Effector memory CD4-positive, alpha-beta T cell (primary cell): ENCODE measurements around the gene TTC32.
A peak's percentile ranks its signal among the peaks of the same experiment; 100 is the strongest.

Experiments
- DNase-seq, 3 donors: peaks; one replicate each; pipeline ENCODE4 v3.0.0-alpha.2; 2020
- H3K27ac ChIP-seq: 2 replicates; pipeline ENCODE4 v1.7.0; 2013; ENCODE audit warnings: mild to moderate bottlenecking, low read length, moderate library complexity; ENCODE audit not compliant: insufficient read depth, poor library complexity, severe bottlenecking
- H3K27me3 ChIP-seq: replicated peaks from 2 replicates; pipeline ENCODE4 v1.7.0; 2013; ENCODE audit warnings: mild to moderate bottlenecking, low read length; ENCODE audit not compliant: insufficient read depth, control insufficient read depth, poor library complexity, severe bottlenecking
- H3K36me3 ChIP-seq: 2 replicates; pipeline ENCODE4 v1.7.0; 2013; ENCODE audit warnings: mild to moderate bottlenecking, low read length, moderate library complexity; ENCODE audit not compliant: control insufficient read depth, insufficient read depth
- H3K4me1 ChIP-seq: 2 replicates; pipeline ENCODE4 v1.7.0; 2013; ENCODE audit warnings: low read length, mild to moderate bottlenecking; ENCODE audit not compliant: control insufficient read depth, insufficient read depth, poor library complexity, severe bottlenecking
- H3K4me3 ChIP-seq: 2 replicates; pipeline ENCODE4 v1.7.0; 2013; ENCODE audit warnings: low read length, low read depth, mild to moderate bottlenecking; ENCODE audit not compliant: insufficient read depth, poor library complexity, severe bottlenecking
- H3K9me3 ChIP-seq: 2 replicates; pipeline ENCODE4 v1.7.0; 2013; ENCODE audit warnings: mild to moderate bottlenecking, low read length, moderate library complexity; ENCODE audit not compliant: control insufficient read depth

Gene TTC32

DNA sequence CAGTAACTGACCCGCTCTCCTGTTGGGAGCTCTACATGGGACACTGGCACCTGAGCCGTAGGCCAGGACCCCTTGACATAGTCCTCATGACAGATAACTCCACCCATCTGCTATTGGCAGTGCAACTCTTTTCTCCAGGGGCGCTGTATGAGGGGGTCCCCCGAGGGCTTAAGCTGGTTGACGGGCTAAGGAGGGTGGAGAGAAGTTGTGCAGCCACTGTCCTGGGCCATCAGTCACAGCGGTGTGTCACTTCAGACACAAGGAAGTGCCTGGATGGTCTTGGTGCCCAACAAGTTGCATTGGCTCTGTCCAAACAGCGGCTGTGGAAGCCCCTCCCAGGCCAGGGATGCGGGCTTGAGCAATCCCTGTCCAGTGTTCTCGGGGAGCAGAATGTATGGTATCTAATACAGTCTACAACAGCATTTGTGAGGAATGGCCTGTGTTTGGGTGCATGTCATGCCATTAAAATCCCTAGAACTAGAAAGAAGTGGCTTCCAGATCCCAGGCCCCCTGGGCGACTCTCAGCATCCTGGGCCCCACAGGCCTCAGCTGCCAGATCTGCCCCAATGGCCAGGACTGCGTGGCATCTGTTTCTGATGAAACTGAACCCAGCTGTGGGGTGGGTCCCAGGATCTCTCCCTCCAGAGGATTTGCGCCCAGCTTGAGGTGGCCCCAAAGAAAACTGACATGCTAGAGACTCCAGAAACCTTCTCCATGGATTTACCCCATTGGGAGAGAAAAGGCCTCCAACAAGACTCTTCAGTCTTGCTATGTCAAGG is 23.3 kb downstream of the TTC32 start:
- H3K4me3 ChIP-seq, result no peak overlapping the region
- H3K27me3 ChIP-seq, result no peaks in the 10 kb centered on the region
- DNase-seq, result no peak
- H3K4me1 ChIP-seq, result no peaks in the 10 kb centered on the region
- H3K27ac ChIP-seq, result no peak overlapping the region
- H3K36me3 ChIP-seq, result peaks cover 5% of the 10 kb centered on the region
- H3K9me3 ChIP-seq, result no peaks in the 10 kb centered on the region

DNA sequence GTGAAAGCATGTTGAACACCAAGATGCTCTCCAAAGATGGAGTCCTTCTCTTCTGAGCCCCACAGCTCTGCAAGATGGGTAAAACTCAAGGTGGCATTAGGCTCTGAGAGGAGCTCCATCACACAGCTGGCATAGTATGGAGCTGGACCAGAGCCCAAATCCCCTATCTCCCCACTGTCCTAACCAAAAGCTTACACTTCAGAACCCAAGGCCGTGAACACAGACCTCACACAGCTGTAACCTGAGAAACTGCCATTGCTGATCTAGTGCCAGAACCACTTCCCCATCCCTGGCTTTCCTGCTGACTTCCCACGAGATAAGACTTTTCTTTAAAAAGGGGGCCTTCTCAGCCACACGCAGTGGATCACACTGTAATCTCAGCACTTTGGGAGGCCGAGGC is 25.0 kb downstream of the TTC32 start:
- H3K4me3 ChIP-seq, result no peak overlapping the region
- H3K4me1 ChIP-seq, result no peaks in the 10 kb centered on the region
- H3K27me3 ChIP-seq, result no peaks in the 10 kb centered on the region
- H3K36me3 ChIP-seq, result peaks cover 5% of the 10 kb centered on the region
- H3K9me3 ChIP-seq, result no peaks in the 10 kb centered on the region
- H3K27ac ChIP-seq, result no peak overlapping the region
- DNase-seq, result no peak

DNA sequence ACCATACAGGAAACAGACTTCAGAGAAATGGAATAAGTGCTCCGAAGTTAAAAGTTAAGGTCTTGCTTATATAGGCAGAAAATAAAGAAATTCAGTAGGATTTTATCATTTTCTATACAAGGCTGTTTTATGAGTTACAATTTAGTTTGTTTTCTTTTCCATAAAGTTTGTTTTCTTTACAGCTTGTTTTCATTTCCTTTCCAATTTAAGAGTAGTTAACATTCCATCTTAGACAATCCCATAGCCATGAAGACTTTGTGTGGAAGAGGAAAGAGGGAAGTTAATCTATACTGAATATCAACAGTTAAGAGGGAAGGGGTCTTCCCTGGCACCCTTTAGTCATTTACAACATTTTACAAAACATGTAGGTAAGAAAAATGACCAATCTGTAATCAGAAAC is 26.5 kb downstream of the TTC32 start:
- H3K27me3 ChIP-seq, result no peaks in the 10 kb centered on the region
- no peak for DNase-seq
- no peaks in the 10 kb centered on the region for H3K9me3 ChIP-seq
- H3K27ac ChIP-seq, result no peak overlapping the region
- H3K4me1 ChIP-seq, result no peaks in the 10 kb centered on the region
- H3K36me3 ChIP-seq, result peaks cover 5% of the 10 kb centered on the region
- H3K4me3 ChIP-seq, result no peak overlapping the region

DNA sequence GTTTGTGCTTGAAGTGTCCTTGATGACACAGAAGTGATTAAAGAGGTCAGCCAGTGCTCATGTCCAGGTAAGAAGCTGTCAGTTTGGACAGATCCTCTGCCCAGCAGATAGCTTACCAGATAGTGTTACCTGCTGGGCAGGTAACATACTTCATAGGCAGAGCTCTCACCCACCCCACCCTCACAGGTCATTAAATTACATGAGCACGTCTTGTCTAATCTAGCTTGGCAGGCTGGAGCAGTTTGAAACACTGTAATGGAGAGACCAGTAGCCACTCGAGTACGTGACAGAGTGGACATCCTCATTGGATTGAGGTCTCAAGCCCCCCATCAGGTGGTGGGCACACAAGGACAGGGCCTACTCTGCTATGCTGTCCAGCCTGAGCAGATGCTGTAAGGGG is 27.1 kb downstream of the TTC32 start:
- Histone ChIP-seq H3K27ac (no peak overlapping the region), H3K4me3 (no peak overlapping the region), H3K27me3 (no peaks in the 10 kb centered on the region), H3K36me3 (peaks cover 5% of the 10 kb centered on the region), H3K4me1 (peaks cover under 1% of the 10 kb centered on the region), H3K9me3 (no peaks in the 10 kb centered on the region)
- no peak for DNase-seq

DNA sequence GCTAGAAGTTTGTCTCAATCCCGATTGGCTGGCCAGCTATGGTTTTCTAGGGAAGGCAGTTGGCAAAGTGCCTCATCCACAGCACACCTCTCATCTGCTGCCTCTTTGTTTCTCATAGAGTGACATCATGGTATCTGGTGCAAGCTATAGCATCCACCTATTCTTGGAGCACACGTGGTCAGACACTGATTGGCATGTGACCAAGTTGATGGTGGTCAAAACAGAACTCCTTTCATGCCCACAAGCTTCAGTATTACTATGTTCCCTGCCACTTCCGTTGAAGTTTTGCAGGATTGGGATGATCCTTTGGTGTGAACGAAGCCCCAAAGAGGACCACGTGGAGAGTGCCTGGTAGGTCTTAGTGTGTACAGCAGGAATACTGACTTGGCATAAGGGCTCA is 28.8 kb downstream of the TTC32 start:
- no peak overlapping the region for H3K4me3 ChIP-seq
- peaks cover 5% of the 10 kb centered on the region for H3K36me3 ChIP-seq
- no peaks in the 10 kb centered on the region for H3K9me3 ChIP-seq
- no peaks in the 10 kb centered on the region for H3K27me3 ChIP-seq
- no peak overlapping the region for H3K27ac ChIP-seq
- peaks cover 9% of the 10 kb centered on the region for H3K4me1 ChIP-seq
- DNase-seq, result no peak

DNA sequence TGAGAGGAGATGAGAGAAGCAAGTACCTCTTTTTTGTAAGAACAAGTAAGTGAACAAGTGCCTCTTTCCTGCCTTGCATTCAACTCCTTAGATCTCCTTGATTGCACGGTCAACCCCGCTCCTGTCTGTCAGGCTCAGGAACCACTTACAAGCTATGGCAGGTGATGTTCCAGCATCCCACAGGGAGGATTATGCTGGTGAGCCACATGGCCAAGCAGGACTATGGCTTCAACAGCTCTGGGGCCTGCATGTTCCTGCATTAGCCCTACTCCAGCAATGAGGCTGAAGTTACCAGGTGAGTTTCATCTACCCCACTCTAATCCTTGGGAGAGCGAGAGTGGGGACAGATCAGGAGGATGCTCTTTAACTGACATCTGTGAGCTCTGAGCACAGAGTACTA is 29.5 kb downstream of the TTC32 start:
- Histone ChIP-seq H3K9me3 (no peaks in the 10 kb centered on the region), H3K4me1 (peaks cover 9% of the 10 kb centered on the region), H3K27me3 (no peaks in the 10 kb centered on the region), H3K36me3 (peaks cover 5% of the 10 kb centered on the region), H3K27ac (no peak overlapping the region), H3K4me3 (no peak overlapping the region)
- no peak for DNase-seq

DNA sequence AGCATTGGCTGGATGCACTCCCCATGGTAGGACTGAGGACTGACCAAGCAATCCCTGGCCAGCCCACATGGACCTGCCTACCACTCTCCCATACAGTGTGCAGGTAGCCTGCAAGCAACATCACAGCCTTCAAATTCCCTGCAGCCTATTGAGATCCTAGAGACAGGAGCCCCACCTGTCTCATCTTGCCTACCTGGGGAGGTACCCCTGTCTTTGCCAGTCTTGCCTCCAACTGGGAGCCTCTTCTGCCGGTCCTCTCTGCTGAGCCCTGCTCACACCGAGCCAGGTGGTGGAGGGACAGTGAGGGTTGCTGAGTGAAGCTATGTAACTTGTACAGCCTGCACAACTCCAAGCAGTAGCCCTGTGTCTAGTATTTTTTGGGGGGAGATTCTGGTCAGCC is 29.9 kb downstream of the TTC32 start:
- no peaks in the 10 kb centered on the region for H3K27me3 ChIP-seq
- peaks cover 5% of the 10 kb centered on the region for H3K36me3 ChIP-seq
- no peak overlapping the region for H3K4me3 ChIP-seq
- H3K27ac ChIP-seq, result no peak overlapping the region
- DNase-seq, result no peak
- H3K9me3 ChIP-seq, result no peaks in the 10 kb centered on the region
- peaks cover 9% of the 10 kb centered on the region for H3K4me1 ChIP-seq

DNA sequence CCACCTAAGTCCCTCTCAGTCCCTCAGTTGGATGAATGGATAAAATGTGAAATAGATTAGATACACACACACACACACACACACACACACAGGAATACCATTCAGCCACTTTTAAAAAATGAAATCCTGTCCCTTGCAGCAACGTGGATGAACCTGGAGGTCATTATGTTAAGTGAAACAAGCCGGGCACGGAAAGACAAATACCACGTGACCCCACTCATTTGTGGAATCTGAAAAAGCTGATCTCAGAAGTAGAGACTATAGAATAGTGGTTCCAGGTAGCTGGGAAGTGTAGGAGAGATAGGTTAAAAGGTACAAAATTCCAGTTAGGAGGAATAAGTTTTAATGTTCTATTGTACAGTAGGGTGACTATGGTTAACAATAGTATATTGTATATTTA is 31.0 kb downstream of the TTC32 start:
- no peaks in the 10 kb centered on the region for H3K9me3 ChIP-seq

DNA sequence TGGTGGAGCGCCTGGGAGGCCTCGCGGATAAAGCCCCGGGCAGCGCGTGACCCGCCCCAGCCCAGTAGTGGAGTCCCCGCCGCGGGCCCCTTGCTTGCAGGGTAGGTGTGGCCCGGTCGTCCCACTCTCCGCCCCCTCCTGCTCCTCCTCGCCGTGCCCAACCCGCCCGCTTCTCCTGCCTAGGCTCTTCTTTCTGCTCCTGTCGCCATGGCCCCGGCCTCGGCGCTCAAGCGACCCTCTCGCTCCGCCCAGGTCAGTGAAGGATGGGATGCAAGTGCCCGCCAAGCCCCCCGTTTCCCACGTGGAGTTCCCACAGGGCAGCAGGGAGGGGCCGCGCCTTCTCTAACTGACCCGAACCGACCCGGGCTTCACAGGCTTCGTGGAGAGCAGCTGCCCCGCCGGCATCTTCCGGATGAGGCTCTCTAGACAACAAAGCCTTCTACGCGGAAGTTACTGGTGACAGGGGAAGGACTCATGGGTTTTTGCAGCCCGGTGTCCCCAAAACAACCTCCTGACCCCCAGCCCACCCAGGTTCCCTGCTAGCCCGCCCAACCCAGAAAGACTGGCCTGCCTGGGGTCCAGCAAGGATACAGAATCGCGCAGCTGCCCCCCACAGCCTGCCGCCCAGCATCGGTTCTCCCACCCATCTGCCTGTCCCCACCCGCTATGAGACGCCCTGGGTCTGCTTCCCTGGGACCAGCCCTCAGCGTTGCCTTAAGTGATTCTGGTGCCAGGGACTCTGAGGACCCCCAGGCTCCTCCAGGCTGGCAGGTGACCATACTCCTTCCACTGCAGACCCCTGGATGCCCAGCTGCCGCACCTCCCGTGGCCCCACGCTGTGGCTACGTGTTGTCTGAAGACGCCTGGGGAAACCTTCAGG is 32.8 kb downstream of the TTC32 start:
- peak overlapping the region; percentile 74 for H3K4me3 ChIP-seq
- H3K4me1 ChIP-seq, result peaks cover 9% of the 10 kb centered on the region
- no peaks in the 10 kb centered on the region for H3K9me3 ChIP-seq
- no peaks in the 10 kb centered on the region for H3K27me3 ChIP-seq
- DNase-seq, result peak; percentile 16 to 39 (median 24)
- peak overlapping the region; percentile 50 for H3K27ac ChIP-seq
- H3K36me3 ChIP-seq, result no peaks in the 10 kb centered on the region

More for the DNA sequence above, 31.0 kb downstream of the TTC32 start:
- Histone ChIP-seq H3K4me1 (peaks cover 9% of the 10 kb centered on the region), H3K27ac (no peak overlapping the region), H3K4me3 (no peak overlapping the region), H3K27me3 (no peaks in the 10 kb centered on the region), H3K36me3 (peaks cover 2% of the 10 kb centered on the region)
- DNase-seq, result no peak

DNA sequence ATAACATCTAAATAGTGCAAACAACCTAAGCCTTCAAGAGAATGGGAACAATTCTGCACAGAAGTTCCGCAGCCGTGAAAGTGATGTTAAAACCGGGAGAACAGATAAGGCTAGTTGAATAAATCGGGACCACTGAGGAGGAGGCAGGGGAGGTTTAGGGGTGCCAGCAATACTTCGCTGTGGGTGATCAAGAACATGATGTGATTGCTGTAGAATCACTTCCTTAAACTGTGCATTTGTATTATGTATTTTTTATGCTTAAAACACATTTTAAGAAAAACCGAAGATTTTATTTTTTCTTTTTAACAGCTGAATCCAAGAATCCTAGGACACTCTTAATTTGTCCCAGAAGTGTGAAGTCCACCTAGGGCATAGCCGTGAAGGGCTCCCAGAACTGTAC is 33.6 kb downstream of the TTC32 start:
- no peak for DNase-seq
- peaks cover 13% of the 10 kb centered on the region for H3K4me1 ChIP-seq
- H3K27ac ChIP-seq, result peak overlapping the region; percentile 50
- H3K36me3 ChIP-seq, result no peaks in the 10 kb centered on the region
- H3K4me3 ChIP-seq, result peak overlapping the region; percentile 74
- H3K27me3 ChIP-seq, result no peaks in the 10 kb centered on the region
- no peaks in the 10 kb centered on the region for H3K9me3 ChIP-seq
